GM19463 (cell line): ENCODE measurements around the gene FMN1.
A peak's percentile ranks its signal among the peaks of the same experiment; 100 is the strongest.

ENCODE experiments used
- ATAC-seq: cut with Tn5 transposase; IDR thresholded peaks from one replicate; pipeline ENCODE4 v1.9.1; 2021; ENCODE audit warnings: mild to moderate bottlenecking, moderate library complexity; ENCODE audit not compliant: unreplicated experiment

The FMN1 gene

DNA sequence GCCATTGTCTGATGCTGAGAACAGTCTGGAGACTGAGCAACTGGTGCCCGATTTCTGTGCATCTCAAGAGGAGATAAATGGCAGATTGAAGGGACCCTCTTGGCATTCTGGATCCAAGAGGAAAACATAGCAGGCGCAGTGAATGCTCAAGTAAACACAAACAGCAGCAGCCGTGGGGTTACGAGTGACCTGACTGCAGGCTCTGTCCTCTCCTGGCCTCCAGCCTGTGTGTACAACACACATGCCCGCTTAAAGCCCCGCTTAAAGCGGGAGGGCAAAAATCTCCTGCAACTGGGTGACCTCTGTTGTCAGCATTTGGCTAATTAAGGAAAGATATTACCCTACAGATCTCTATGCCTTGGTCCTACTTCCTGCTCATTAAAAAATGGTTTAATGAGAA lies 356.2 kb downstream of the FMN1 start:
- ATAC-seq = no peak

- no peak for ATAC-seq
These were observed 356.6 kb downstream of the FMN1 start for GRCh38 chr15:32837935-32838334.

- peak; percentile 67 for ATAC-seq
These were observed 360.4 kb downstream of the FMN1 start for GRCh38 chr15:32834156-32834555.

DNA sequence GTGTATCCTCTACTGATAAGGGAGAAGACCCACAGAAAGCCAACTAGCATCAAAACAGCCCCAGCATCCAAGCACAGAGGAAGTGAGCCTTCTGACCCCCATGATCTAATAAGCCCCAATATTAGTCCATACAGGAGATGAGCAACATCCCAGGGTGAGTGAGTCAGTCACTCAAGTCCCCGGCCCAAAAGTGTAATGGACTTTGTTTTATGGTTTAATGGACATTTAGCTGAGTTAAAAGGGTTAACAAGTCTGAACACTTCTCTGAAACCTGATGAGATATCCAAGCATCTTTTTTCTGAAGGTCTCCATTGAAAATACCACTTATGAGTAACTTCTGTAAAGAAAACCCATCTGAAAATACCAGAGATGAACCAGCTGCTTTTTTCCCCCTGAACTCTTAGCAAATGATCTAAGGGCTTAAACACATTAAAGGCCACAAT lies 361.1 kb downstream of the FMN1 start:
- no peak for ATAC-seq

- ATAC-seq = no peak
These were observed 363.0 kb downstream of the FMN1 start for GRCh38 chr15:32831485-32831884.

DNA sequence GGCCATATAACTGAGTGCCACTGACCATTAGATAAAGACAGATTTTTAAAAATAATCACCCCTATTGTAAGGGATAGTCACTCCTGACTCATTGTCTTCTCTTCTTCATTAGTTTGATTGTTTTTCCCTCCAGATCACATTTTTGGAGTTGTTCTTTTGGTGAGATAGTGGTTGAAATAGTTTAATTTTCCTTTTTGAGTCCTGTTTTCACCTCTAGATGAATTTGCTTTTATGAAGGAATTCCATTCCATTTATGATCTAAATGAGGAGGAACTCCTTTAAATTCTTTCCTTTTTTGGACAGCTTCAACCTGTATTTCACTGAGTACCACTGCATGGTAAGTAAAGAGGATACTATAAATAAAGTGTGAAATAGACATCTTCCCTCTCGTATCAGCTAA lies 364.3 kb downstream of the FMN1 start:
- no peak for ATAC-seq

GRCh38 chr15:32829436-32829835 lies 365.1 kb downstream of the FMN1 start:
- ATAC-seq = no peak

GRCh38 chr15:32828507-32829186 lies 365.9 kb downstream of the FMN1 start:
- no peak for ATAC-seq

DNA sequence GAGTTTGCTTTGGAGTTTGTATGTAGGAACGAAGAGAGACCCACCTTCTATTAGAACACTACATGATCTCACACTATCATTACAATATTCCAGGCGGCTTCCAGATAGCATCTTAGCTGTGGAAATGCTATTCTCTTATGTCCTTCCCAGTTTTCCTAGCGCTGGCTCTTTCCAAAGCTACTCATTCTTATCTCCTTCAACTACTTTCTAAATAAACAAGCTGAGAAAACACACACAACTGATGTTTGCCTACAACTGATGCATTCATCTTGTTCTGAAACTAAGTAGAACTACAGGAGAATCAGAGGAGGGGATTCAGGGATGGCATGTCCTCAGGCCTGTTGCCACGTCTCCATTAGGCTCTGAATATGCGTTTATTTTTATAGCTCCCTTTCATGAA lies 367.8 kb downstream of the FMN1 start:
- no peak for ATAC-seq

DNA sequence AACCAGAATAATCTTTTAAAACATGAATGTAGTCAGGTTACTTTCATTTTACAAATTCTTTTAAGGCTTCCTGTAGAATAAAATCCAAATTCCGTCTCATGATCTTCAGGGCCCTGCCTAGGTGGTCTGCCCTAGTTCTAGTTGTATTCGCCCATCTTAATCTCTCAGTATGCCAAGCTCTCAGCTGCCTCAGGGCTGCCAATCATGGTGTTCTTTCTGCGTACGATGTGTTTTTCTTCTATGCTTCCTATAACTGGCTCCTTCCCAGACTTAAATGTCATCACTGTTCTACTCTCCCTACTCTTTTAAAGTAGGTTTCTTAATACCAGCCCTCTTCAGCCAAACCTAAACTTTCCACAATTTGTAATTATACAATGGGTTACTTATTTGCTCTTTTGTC lies 369.3 kb downstream of the FMN1 start:
- ATAC-seq = no peak

GRCh38 chr15:32824777-32825176 lies 369.7 kb downstream of the FMN1 start:
- ATAC-seq = no peak

- no peak for ATAC-seq
These were observed 370.8 kb downstream of the FMN1 start for GRCh38 chr15:32823750-32824149.

GRCh38 chr15:32822739-32823138 lies 371.8 kb downstream of the FMN1 start:
- no peak for ATAC-seq

DNA sequence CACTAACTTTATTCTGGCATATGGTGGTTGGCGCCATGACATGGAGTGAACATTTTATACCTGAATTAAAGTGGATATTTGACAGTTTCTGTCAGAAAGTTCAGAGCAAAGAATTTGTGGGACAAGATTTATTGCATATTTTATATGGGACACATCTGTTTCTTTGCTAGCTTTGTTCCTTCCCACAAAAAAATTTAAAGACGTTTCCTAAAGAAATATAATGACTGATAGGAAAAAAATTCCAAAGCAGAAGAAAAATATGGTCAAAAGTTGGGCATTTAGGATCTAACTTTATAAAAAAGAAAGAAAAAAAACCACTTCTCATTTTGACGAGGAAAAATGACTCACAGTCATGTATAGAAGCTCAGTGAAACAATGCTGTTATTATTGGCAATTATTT lies 375.1 kb downstream of the FMN1 start:
- no peak for ATAC-seq

- no peak for ATAC-seq
These were observed 375.6 kb downstream of the FMN1 start for GRCh38 chr15:32818758-32819447.

DNA sequence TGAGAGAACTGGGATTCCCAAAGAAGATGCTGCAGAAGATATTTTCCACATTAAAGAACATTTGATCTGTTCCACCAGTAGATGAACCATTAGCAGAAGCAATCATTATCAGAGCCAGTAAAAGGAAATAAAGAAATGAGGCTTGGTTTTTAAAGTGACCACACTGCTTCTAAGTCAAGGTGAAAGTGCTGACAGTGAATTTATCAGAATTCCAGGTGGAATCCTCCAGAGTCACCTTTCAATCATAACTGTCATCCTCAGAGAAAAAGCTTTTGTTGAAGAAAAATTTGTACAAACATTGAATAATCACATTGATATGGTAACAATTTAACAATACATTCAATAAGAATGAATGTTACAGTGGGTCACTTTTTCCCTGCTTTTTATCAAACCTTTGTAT lies 376.9 kb downstream of the FMN1 start:
- ATAC-seq = no peak

DNA sequence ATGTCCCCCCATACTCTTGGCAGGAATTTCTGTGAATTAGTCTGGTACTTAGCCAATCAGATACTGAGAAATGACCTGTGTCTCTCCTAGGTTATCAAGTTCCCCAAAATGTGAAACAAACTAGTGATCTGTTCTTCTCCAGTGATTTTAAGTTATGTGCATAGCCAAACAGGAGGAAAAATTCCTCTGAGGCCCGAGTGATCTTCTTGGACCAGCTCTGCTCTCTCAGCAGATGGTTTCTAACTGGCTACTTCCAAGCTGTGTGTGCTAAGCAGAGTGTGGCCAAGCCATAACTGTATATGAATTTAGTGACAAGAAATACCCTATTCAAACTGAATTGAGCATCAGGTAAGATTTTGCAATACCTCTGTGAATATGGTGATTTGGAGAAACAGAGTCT lies 387.2 kb downstream of the FMN1 start:
- ATAC-seq = no peak

GRCh38 chr15:32803631-32804030 lies 390.9 kb downstream of the FMN1 start:
- no peak for ATAC-seq

- no peak for ATAC-seq
These were observed 392.1 kb downstream of the FMN1 start for GRCh38 chr15:32802286-32802936.

DNA sequence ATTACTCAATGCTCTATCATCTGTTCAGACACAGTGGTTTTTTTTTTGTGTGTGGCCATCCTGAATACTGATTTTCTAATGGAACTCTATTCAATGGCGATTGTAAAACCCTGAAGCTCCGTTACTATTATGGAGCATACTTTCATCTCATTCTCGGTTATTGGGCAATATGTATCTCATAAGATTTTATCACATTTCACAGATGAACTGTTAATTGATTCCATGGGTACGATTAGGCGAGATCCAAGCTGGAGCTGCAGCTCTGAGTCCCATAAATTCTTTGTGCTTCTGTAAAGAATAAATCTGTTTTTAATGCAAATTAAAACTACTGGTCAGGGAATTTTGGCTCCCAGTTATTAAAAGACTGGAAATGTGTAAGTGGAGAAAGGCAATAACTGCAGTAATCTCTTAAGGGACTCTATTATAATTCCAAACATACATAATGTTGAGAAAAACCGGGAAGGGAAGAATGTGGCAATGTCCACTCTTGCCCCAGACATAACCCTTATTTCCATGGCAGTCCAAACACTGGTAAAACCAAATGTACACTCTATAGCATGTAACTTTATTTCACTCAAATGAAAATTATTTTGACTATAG lies 394.5 kb downstream of the FMN1 start:
- ATAC-seq = no peak

DNA sequence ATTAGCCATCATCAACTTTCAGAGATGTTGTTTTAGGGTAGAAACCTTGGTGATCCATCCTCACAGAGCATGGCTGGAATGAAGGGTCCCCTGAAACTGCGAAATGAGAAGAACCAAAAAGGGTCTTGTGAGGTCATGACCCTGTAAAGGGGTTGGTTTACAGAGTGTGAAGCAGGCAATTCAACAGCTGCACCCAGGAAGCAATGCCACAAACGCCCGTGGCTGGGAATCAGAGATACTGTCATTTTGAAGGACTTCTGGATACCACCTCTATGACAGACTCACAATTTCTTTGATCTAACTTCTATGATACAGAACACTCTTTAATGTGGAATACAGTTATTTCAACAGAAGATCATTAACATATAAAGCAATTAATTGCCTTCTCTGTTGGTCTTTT lies 397.7 kb downstream of the FMN1 start:
- no peak for ATAC-seq

- no peak for ATAC-seq
These were observed 399.5 kb downstream of the FMN1 start for GRCh38 chr15:32794973-32795372.
